Right lobe of liver (tissue), 6 donors: ENCODE results near the gene GATA2. TPM values are rescaled to one million over a fixed set of nuclear protein-coding genes. Genes with fewer than 3 reads are reported as not detected.

Source experiments
- ATAC-seq, 4 donors: fragments of 200-7000 bp; cut with Tn5 transposase; one replicate each; pipeline ENCODE4 v1.9.1; 2020; ENCODE audit warnings: mild to moderate bottlenecking in 4 of 4, moderate library complexity in 4 of 4
- DNase-seq, 3 donors: peaks; one replicate each; pipeline ENCODE4 v3.0.0-alpha.2; 2020
- H3K27ac ChIP-seq, 3 donors: fragments of 200-600 bp; one replicate each; pipeline ENCODE4 v1.8.0; 2022
- H3K27me3 ChIP-seq, 2 donors: fragments of 200-600 bp; one replicate each; pipeline ENCODE4 v1.8.0; 2022
- H3K36me3 ChIP-seq, 4 donors: fragments of 200-600 bp; sonication (generic) in 1 of 4; one replicate each; pipeline versions ENCODE4 v1.5.1 to v1.8.0; 2017 to 2022; ENCODE audit warnings: control low read depth in 1 of 4
- H3K4me1 ChIP-seq, 4 donors: fragments of 200-600 bp; sonication (generic) in 1 of 4; one replicate each; pipeline versions ENCODE4 v1.5.1 to v1.8.0; 2017 to 2022; ENCODE audit warnings: control low read depth in 1 of 4
- H3K4me3 ChIP-seq, 3 donors: fragments of 200-600 bp; one replicate each; pipeline ENCODE4 v1.8.0; 2022
- H3K9me3 ChIP-seq, 4 donors: fragments of 200-600 bp; sonication (generic) in 1 of 4; one replicate each; pipeline versions ENCODE4 v1.5.1 to v1.8.0; 2017 to 2022; ENCODE audit warnings: control low read depth in 1 of 4
- CTCF ChIP-seq, 4 donors: fragments of 200-600 bp in 3 of 4; fragments of 450-650 bp in 1 of 4; IDR thresholded peaks; one replicate each; pipeline versions ENCODE4 v1.5.1 to v1.8.0; 2016 to 2022; ENCODE audit warnings: antibody characterized with exemption in 4 of 4, mild to moderate bottlenecking in 2 of 4
- POLR2A ChIP-seq: fragments of 450-650 bp; IDR thresholded peaks from one replicate; pipeline ENCODE4 v1.6.1; 2017; ENCODE audit warnings: antibody characterized with exemption, mild to moderate bottlenecking
- WGBS: methylation state at CpG from one replicate; pipeline ENCODE4 v1.1.6; 2018; ENCODE audit warnings: low coverage, low lambda C conversion rate; ENCODE audit not compliant: insufficient coverage; ENCODE audit errors: missing lambda C conversion rate; 5-methylcytosine and 5-hydroxymethylcytosine counted together
- intact Hi-C, 2 donors: fragments of 100-400 bp; cut with DNase I; formaldehyde crosslinking; loops; one replicate each; pipeline versions ENCODE4 v1.11.2 to v1.14.1; 2022
- total RNA-seq, 6 experiments: library from RNA; depleted of rRNA in 2 of 6; stranded (reverse); fragments of >200 nt in 2 of 6; fragmentation: NEBNext Ultra II Directional in 3 of 6; extraction: Animal tissue kit (Norgen Biotek cat#: 25700) in 3 of 6; gene quantifications; one replicate each; pipeline versions ENCODE4 v1.1.0 to v1.2.4, GENCODE V29; 2016 to 2023
- donor health status: DM: no; HTN: yes; CAD: no.
- donor health status: DM: no; HTN: no; CAD: no.
- donor health status: DM: no; HTN: no; CAD: no.
- donor health status: DM: no; HTN: yes; CAD: no.
- donor health status: DM: no; HTN: yes; CAD: no.

GATA2 gene
- total RNA-seq, 6 experiments from 2014 or later, result 0.60 to 1.3 (median 0.76) TPM

- TF ChIP-seq POLR2A (no peak), CTCF (IDR thresholded peaks at IDR 0.05) (no peak)
- no peaks in the 10 kb centered on the region for H3K36me3 ChIP-seq
- ATAC-seq, result peak in 2 of 4 donors; percentile 23 to 43
- H3K4me1 ChIP-seq, result no peaks in the 10 kb centered on the region
- H3K4me3 ChIP-seq, result no peak overlapping the region
- H3K27ac ChIP-seq, result no peak overlapping the region
- DNase-seq, result no peak
- no peaks in the 10 kb centered on the region for H3K27me3 ChIP-seq
- 45% methylated on average over 6 of the region's 9 CpGs for WGBS
- no peaks in the 10 kb centered on the region for H3K9me3 ChIP-seq
- intact Hi-C loops, result no loop called here
These were observed 39.3 kb upstream of the GATA2 start for GRCh38 chr3:128532012-128532983.

- no peak for DNase-seq
- Histone ChIP-seq H3K4me3 (no peak overlapping the region), H3K27ac (no peak overlapping the region), H3K27me3 (no peaks in the 10 kb centered on the region), H3K4me1 (no peaks in the 10 kb centered on the region), H3K36me3 (no peaks in the 10 kb centered on the region), H3K9me3 (no peaks in the 10 kb centered on the region)
- 72% methylated on average over 4 of the region's 10 CpGs for WGBS
- TF ChIP-seq POLR2A (no peak), CTCF (IDR thresholded peaks at IDR 0.05) (no peak)
- peak in 1 of 4 donors; percentile 17 for ATAC-seq
- intact Hi-C loops, result no loop called here
These were observed 31.6 kb upstream of the GATA2 start for GRCh38 chr3:128524374-128525299.

GRCh38 chr3:128523591-128523990 lies 30.6 kb upstream of the GATA2 start:
- intact Hi-C loops, result no loop called here
- 66% methylated on average over 8 of the region's 16 CpGs for WGBS
- Histone ChIP-seq H3K36me3 (no peaks in the 10 kb centered on the region), H3K27me3 (no peaks in the 10 kb centered on the region), H3K4me3 (no peak overlapping the region), H3K4me1 (no peaks in the 10 kb centered on the region), H3K27ac (no peak overlapping the region), H3K9me3 (no peaks in the 10 kb centered on the region)
- no peak for TF ChIP-seq POLR2A
- no peak for TF ChIP-seq CTCF (IDR thresholded peaks at IDR 0.05)
- peak in 1 of 4 donors; percentile 20 for ATAC-seq
- DNase-seq, result no peak

GRCh38 chr3:128521715-128522114 lies 28.7 kb upstream of the GATA2 start:
- Histone ChIP-seq H3K36me3 (no peaks in the 10 kb centered on the region), H3K4me1 (no peaks in the 10 kb centered on the region), H3K27ac (no peak overlapping the region), H3K27me3 (no peaks in the 10 kb centered on the region), H3K9me3 (no peaks in the 10 kb centered on the region), H3K4me3 (no peak overlapping the region)
- TF ChIP-seq CTCF (IDR thresholded peaks at IDR 0.05) (no peak), POLR2A (no peak)
- DNase-seq (no peak), ATAC-seq (no peak)
- intact Hi-C loops, result no loop called here
- no CpG with 5 or more reads among the region's 1 CpG for WGBS
